ENCODE measurements around the gene HIBADH. TPM values are rescaled to one million over a fixed set of nuclear protein-coding genes. Genes with fewer than 3 reads are reported as not detected.

HIBADH gene
- total RNA-seq = 10 to 100 TPM; 18.0 to 74.8 (median 41.2) TPM

DNA sequence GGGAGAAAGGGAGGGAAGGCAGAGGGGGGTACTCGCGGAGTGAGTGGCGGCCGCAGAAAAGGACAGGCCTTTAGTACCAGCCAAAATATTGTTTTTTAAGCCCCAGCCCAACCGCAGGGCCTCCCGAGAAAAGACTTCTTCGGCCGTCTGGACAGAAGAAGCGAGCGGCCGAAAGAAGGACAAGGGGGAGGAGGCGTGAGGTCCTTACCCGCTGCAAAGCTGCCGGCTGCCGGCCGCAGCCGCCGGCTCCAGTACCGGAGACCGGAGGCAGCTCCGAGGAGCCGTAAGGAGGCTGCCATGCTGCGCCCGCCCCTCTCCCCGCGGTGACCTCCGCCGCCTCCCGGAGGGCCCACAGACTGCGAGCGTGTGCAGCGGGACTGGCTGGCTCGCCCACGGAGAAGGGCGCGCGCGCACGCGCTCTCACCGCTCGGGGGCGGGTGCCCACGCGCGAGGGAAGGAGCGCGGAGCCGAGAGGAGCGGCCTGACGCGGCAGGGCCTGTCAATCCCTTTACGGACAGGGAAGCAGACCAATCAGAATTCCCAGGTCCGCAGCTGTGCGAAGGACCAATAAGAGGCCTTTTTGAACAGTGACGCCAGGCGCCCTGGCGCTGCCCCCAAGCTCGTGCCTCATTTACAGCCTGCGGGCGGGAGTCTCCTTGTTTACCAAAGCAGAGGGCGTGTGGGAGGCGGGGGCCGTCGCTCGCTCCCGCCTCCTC is at the start of gene HIBADH:
HIBADH (minus strand) TSS at position 394 of the 716 bp plus-strand sequence; CDS start at position 299, 95 bp downstream.
- TF ChIP-seq EP300 (IDR thresholded peaks at IDR 0.05; ENCODE audit: low read depth) = peak; percentile 76
- peak; percentile 90 for TF ChIP-seq POLR2A (IDR thresholded peaks at IDR 0.05)
- peak; percentile 92 to 97 (median 92) for TF ChIP-seq POLR2AphosphoS5 (IDR thresholded peaks at IDR 0.05)
- TF ChIP-seq, protein P1, sequence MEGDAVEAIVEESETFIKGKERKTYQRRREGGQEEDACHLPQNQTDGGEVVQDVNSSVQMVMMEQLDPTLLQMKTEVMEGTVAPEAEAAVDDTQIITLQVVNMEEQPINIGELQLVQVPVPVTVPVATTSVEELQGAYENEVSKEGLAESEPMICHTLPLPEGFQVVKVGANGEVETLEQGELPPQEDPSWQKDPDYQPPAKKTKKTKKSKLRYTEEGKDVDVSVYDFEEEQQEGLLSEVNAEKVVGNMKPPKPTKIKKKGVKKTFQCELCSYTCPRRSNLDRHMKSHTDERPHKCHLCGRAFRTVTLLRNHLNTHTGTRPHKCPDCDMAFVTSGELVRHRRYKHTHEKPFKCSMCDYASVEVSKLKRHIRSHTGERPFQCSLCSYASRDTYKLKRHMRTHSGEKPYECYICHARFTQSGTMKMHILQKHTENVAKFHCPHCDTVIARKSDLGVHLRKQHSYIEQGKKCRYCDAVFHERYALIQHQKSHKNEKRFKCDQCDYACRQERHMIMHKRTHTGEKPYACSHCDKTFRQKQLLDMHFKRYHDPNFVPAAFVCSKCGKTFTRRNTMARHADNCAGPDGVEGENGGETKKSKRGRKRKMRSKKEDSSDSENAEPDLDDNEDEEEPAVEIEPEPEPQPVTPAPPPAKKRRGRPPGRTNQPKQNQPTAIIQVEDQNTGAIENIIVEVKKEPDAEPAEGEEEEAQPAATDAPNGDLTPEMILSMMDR (IDR thresholded peaks at IDR 0.05) = peak in 3 of 5 experiments; percentile 3 to 52 (median 35)
- 0% methylated on average over 16 to 54 of the region's 67 CpGs for WGBS, 2 donors (ENCODE audit: low coverage in 1 of 2)
- intact Hi-C loops (cut with DNase I; ENCODE audit: low total_unique reads) = no loop called here

DNA sequence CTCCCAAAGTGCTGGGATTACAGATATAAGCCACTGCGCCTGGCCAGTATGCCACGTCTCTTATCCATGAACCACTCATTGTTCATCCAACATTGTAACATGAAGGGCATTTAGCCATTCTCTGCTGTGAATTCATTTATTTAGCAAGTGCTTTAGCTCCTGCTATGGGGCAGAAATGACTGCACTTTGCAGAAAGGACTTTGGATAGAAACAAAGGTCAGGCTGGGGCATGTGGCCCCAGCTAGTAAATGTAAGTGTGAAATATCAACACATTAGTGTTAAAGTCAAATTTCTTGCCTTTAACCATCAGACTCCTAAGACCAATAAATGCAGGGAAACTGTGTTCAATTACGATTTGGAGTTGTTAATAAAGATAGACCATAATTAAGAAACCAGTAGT is 49.5 kb upstream of the HIBADH start:
- Histone ChIP-seq H3K9me3 (no peaks in the 10 kb centered on the region), H3K4me1 (peaks cover 0 to 5% (median 0%) of the 10 kb centered on the region in 4 donors), H3K36me3 (no peaks in the 10 kb centered on the region), H3K4me3 (no peak overlapping the region), H3K27me3 (no peaks in the 10 kb centered on the region), H3K27ac (no peak overlapping the region)
- in situ Hi-C loops (cut with MboI; ENCODE audit: low pct_ligation_motif_present in 1 of 4, low pct_unique_long_range_greater_than_20kb in 1 of 4, low sequenced_read_pairs in 3 of 4) (no loop called here), intact Hi-C loops (cut with DNase I; ENCODE audit: low total_unique reads) (no loop called here)
- TF ChIP-seq EP300 (IDR thresholded peaks at IDR 0.05; ENCODE audit: low read depth) (no peak), POLR2A (IDR thresholded peaks at IDR 0.05) (no peak), POLR2AphosphoS5 (IDR thresholded peaks at IDR 0.05) (no peak)
- TF ChIP-seq, protein P1 (IDR thresholded peaks at IDR 0.05) = no peak
- DNase-seq = no peak
- WGBS, 2 donors (ENCODE audit: low coverage in 1 of 2) = 44 to 89% methylated on average over 1 to 3 of the region's 3 CpGs

More for the DNA sequence above, at the start of gene HIBADH:
- Histone ChIP-seq H3K27ac (peak within 1 kb of the TSS; percentile 93 to 95 (median 94)), H3K36me3 (no peaks in the 10 kb centered on the region), H3K9me3 (no peaks in the 10 kb centered on the region), H3K4me1 (peaks cover 3 to 19% (median 10%) of the 10 kb centered on the region in 4 donors), H3K4me3 (peak within 1 kb of the TSS; percentile 68 to 97 (median 84)), H3K27me3 (no peaks in the 10 kb centered on the region)
- in situ Hi-C loops (cut with MboI; ENCODE audit: low pct_ligation_motif_present in 1 of 4, low pct_unique_long_range_greater_than_20kb in 1 of 4, low sequenced_read_pairs in 3 of 4) = no loop called here
- DNase-seq = peak; percentile 99

DNA sequence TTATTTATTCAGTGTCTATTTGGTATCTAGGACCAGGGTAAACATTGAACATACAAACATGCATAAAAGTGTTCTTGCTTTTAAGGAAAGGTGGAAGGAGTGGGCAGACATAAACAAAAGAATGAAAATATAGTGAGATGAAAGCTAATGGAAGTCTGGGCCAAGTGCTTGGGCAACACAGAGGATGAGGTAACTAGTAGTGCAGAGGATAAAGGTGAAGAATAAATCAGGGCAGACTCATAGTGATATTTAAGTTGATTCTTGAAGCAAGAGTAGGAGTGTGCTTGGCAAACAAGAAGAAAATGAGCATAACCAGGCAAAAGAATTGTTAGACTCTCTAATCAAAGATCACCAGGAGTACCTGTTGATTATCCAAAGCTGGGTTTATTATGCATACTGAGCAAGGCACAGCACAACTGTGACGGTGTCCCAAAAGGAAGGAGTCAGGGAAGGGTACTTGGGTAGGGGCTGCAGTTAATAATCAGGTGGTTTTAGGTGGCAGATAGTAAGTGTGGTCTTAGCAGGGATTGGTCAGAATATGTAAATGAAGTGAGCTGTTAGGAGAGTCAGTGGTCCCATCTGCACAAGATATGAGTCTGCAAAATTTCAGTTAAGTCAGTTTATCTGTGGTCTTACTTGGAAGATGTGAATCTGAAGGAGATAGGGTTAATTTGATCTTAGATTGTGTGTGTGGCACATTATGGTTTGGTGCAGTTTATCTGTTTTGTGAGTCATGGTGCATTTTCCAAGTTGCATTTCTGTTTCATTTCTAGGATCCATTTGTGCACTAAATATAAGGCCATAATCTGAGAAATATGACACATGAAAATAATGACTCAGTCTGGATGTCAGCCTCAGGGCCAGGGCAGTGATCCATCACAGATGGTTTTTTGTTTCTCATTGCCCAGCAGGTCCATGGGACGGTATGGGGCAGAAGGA is 46.7 kb upstream of the HIBADH start:
- Histone ChIP-seq H3K27ac (no peak overlapping the region), H3K27me3 (no peaks in the 10 kb centered on the region), H3K4me1 (no peaks in the 10 kb centered on the region), H3K4me3 (no peak overlapping the region), H3K36me3 (no peaks in the 10 kb centered on the region), H3K9me3 (no peaks in the 10 kb centered on the region)
- in situ Hi-C loops (cut with MboI; ENCODE audit: low pct_ligation_motif_present in 1 of 4, low pct_unique_long_range_greater_than_20kb in 1 of 4, low sequenced_read_pairs in 3 of 4) = no loop called here
- no peak for TF ChIP-seq POLR2A (IDR thresholded peaks at IDR 0.05)
- TF ChIP-seq, protein P1 (IDR thresholded peaks at IDR 0.05) = no peak
- no peak for TF ChIP-seq POLR2AphosphoS5 (IDR thresholded peaks at IDR 0.05)
- no peak for TF ChIP-seq EP300 (IDR thresholded peaks at IDR 0.05; ENCODE audit: low read depth)
- 54 to 69% methylated on average over 2 of the region's 2 CpGs for WGBS, 2 donors (ENCODE audit: low coverage in 1 of 2)
- intact Hi-C loops (cut with DNase I; ENCODE audit: low total_unique reads) = no loop called here
- DNase-seq = no peak

DNA sequence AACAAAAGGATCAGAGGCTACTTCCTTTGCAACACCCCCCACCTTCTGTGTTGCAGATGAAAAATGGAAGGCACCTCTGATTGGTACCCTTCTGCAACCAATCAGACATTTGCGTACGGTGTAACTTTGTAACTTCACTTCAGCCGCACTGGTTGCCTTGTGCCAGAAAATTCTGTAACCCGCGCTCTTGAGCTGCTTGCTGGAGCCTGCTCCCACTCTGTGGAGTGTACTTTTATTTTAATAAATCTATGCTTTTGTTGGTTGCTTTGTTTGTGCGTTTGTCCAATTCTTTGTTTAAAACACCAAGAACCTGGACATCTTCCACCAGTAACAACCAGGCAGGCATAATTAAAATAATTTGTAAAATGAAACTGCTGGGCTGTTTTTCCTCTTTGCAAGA is 45.8 kb upstream of the HIBADH start:
- Histone ChIP-seq H3K36me3 (no peaks in the 10 kb centered on the region), H3K27me3 (no peaks in the 10 kb centered on the region), H3K27ac (no peak overlapping the region), H3K4me1 (no peaks in the 10 kb centered on the region), H3K4me3 (no peak overlapping the region), H3K9me3 (no peaks in the 10 kb centered on the region)
- 93 to 97% methylated on average over 6 of the region's 6 CpGs for WGBS, 2 donors (ENCODE audit: low coverage in 1 of 2)
- DNase-seq = no peak
- intact Hi-C loops (cut with DNase I; ENCODE audit: low total_unique reads) (no loop called here), in situ Hi-C loops (cut with MboI; ENCODE audit: low pct_ligation_motif_present in 1 of 4, low pct_unique_long_range_greater_than_20kb in 1 of 4, low sequenced_read_pairs in 3 of 4) (no loop called here)
- TF ChIP-seq POLR2A (IDR thresholded peaks at IDR 0.05) (no peak), POLR2AphosphoS5 (IDR thresholded peaks at IDR 0.05) (no peak), EP300 (IDR thresholded peaks at IDR 0.05; ENCODE audit: low read depth) (no peak)
- TF ChIP-seq, protein P1 (IDR thresholded peaks at IDR 0.05) = no peak
